ENCODE measurements around the gene PRRC2A. TPM values are rescaled to one million over a fixed set of nuclear protein-coding genes. Genes with fewer than 3 reads are reported as not detected.

The PRRC2A gene
- total RNA-seq, 3 donors from 2014 or later: 109 to 151 (median 120) TPM

DNA sequence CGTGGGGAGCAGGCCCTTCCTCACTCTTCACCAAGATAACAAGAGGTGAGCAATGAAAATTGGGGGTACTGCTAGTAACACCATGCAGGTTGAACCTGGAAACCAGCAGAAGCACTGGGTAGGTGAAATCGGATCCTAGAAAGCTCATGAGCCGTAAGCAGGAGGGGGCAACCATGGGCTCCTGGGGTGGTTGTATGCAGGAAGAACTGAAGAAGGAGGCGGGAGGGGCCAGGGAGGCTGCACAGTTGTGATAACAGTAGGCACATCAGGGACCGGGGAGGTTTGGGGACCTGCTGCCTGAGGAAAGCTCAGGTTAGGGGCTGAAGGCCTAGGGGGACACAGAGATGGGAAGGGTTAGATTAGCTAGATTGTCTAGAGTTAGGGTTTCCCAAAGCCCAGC, 66.0 kb downstream of the PRRC2A start:
- TF ChIP-seq, protein P1, sequence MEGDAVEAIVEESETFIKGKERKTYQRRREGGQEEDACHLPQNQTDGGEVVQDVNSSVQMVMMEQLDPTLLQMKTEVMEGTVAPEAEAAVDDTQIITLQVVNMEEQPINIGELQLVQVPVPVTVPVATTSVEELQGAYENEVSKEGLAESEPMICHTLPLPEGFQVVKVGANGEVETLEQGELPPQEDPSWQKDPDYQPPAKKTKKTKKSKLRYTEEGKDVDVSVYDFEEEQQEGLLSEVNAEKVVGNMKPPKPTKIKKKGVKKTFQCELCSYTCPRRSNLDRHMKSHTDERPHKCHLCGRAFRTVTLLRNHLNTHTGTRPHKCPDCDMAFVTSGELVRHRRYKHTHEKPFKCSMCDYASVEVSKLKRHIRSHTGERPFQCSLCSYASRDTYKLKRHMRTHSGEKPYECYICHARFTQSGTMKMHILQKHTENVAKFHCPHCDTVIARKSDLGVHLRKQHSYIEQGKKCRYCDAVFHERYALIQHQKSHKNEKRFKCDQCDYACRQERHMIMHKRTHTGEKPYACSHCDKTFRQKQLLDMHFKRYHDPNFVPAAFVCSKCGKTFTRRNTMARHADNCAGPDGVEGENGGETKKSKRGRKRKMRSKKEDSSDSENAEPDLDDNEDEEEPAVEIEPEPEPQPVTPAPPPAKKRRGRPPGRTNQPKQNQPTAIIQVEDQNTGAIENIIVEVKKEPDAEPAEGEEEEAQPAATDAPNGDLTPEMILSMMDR (IDR thresholded peaks at IDR 0.05): no peak
- no peaks in the 10 kb centered on the region for H3K9me3 ChIP-seq
- DNase-seq: no peak
- ATAC-seq: no peak
- peaks cover 9% of the 10 kb centered on the region for H3K36me3 ChIP-seq (ENCODE audit: low read depth)
- peaks cover 3% of the 10 kb centered on the region for H3K4me1 ChIP-seq (ENCODE audit: low read depth)
- H3K4me3 ChIP-seq: no peak overlapping the region
- intact Hi-C loops (cut with DNase I, micrococcal nuclease): loop anchor here in 1 of 2 donors (10.0 kb wide), 1 partner anchor 178 kb away; the partner anchor contains the start of gene NEU1

DNA sequence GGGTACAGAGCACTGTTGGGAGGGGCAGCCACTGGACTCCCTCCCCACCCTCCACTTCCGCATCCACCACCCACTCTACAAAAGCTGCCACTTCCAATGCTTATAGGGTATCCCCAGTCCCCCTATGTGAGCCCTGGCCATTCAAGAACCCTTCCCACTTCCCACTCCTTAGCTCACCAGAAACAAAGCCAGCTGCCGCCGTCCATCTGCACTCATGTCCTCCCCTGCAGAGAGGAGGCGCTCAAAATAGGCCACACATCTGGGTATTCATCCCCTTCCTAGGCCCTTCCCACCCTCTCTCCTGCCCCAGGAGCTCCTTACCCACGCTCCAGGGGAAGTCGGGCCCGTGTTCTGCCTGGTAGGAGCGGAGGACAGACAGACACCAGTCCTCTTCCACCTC, 66.8 kb downstream of the PRRC2A start:
- Histone ChIP-seq H3K4me1 (ENCODE audit: low read depth) (no peaks in the 10 kb centered on the region), H3K36me3 (ENCODE audit: low read depth) (peaks cover 13% of the 10 kb centered on the region), H3K4me3 (no peak overlapping the region), H3K9me3 (no peaks in the 10 kb centered on the region)
- TF ChIP-seq, protein P1 (IDR thresholded peaks at IDR 0.05): no peak
- intact Hi-C loops (cut with DNase I, micrococcal nuclease): loop anchor here in 1 of 2 donors (10.0 kb wide), 1 partner anchor 177 kb away; the partner anchor contains the start of gene NEU1
- ATAC-seq: no peak
- no peak for DNase-seq

Small RNAs within 50 kb of the gene (microRNA-seq; reads per million reads assigned to microRNA genes)
- not detected for gene MIR6832

Other genes with a start within 250 kb of the PRRC2A start
- gene MICA, start 217.1 kb upstream of the PRRC2A start, total RNA-seq: 10 to 100 TPM; 18.1 to 24.2 (median 20.7) TPM
- gene MICB, start 122.6 kb upstream of the PRRC2A start, total RNA-seq: 1 to 10 TPM; 1.3 to 4.1 (median 2.9) TPM
- not detected for gene MCCD1, start 91.8 kb upstream of the PRRC2A start, total RNA-seq
- gene DDX39B, start 78.7 kb upstream of the PRRC2A start, total RNA-seq: 100 to 1,000 TPM; 239 to 309 (median 295) TPM
- 1 to 10 TPM in 2 of 3 donors, under 1 TPM in 1; 0.55 to 4.5 (median 1.2) TPM for gene ATP6V1G2, start 74.1 kb upstream of the PRRC2A start, total RNA-seq
- gene NFKBIL1, start 73.1 kb upstream of the PRRC2A start, total RNA-seq: 10 to 100 TPM; 15.8 to 27.8 (median 18.3) TPM
- under 1 TPM in 2 of 3 donors, not detected in 1; 0.20 to 0.22 TPM for gene LTA, start 48.4 kb upstream of the PRRC2A start, total RNA-seq
- gene TNF, start 45.1 kb upstream of the PRRC2A start, total RNA-seq: 1 to 10 TPM in 2 of 3 donors, under 1 TPM in 1; 0.41 to 1.7 (median 1.1) TPM
- gene LTB, start 38.3 kb upstream of the PRRC2A start, total RNA-seq: 1 to 10 TPM; 2.1 to 3.4 (median 2.2) TPM
- gene LST1, start 34.4 kb upstream of the PRRC2A start, total RNA-seq: 10 to 100 TPM in 1 of 3 donors, 1 to 10 TPM in 2; 3.9 to 11.3 (median 6.6) TPM
- gene NCR3, start 27.7 kb upstream of the PRRC2A start, total RNA-seq: under 1 TPM in 1 of 3 donors, not detected in 2; 0.46 TPM
- 10 to 100 TPM in 2 of 3 donors, 1 to 10 TPM in 1; 6.1 to 28.4 (median 17.3) TPM for gene AIF1, start 5.5 kb upstream of the PRRC2A start, total RNA-seq
- 100 to 1,000 TPM; 282 to 298 (median 293) TPM for gene BAG6, start 31.9 kb downstream of the PRRC2A start, total RNA-seq
- gene APOM, start 35.2 kb downstream of the PRRC2A start, total RNA-seq: 1 to 10 TPM; 2.2 to 2.7 (median 2.4) TPM
- 10 to 100 TPM; 28.5 to 33.0 (median 32.3) TPM for gene C6orf47, start 40.1 kb downstream of the PRRC2A start, total RNA-seq
- gene GPANK1, start 44.3 kb downstream of the PRRC2A start, total RNA-seq: 10 to 100 TPM; 13.4 to 17.7 (median 17.4) TPM
- 100 to 1,000 TPM; 125 to 147 (median 134) TPM for gene CSNK2B, start 45.4 kb downstream of the PRRC2A start, total RNA-seq
- 10 to 100 TPM; 13.1 to 17.2 (median 15.5) TPM for gene LY6G5B, start 49.3 kb downstream of the PRRC2A start, total RNA-seq
- gene LY6G5C, start 60.4 kb downstream of the PRRC2A start, total RNA-seq: 1 to 10 TPM; 1.7 to 4.2 (median 2.1) TPM
- gene ABHD16A, start 82.6 kb downstream of the PRRC2A start, total RNA-seq: 10 to 100 TPM; 55.3 to 69.4 (median 68.4) TPM
- not detected for gene LY6G6F, start 86.2 kb downstream of the PRRC2A start, total RNA-seq
- gene LY6G6D, start 94.6 kb downstream of the PRRC2A start, total RNA-seq: 1 to 10 TPM in 1 of 3 donors, under 1 TPM in 1, not detected in 1; 0.90 to 6.1 TPM
- gene LY6G6C, start 101.0 kb downstream of the PRRC2A start, total RNA-seq: under 1 TPM in 1 of 3 donors, not detected in 2; 0.32 TPM
- 1 to 10 TPM in 1 of 3 donors, under 1 TPM in 2; 0.48 to 1.4 (median 0.57) TPM for gene MPIG6B, start 102.7 kb downstream of the PRRC2A start, total RNA-seq
- 100 to 1,000 TPM in 1 of 3 donors, 10 to 100 TPM in 2; 56.1 to 152 (median 99.5) TPM for gene DDAH2, start 108.6 kb downstream of the PRRC2A start, total RNA-seq
- gene CLIC1, start 115.8 kb downstream of the PRRC2A start, total RNA-seq: 100 to 1,000 TPM; 269 to 555 (median 441) TPM
- gene MSH5, start 119.3 kb downstream of the PRRC2A start, total RNA-seq: 10 to 100 TPM; 14.1 to 29.9 (median 29.7) TPM
- 1 to 10 TPM; 2.5 to 9.6 (median 4.3) TPM for gene SAPCD1, start 141.9 kb downstream of the PRRC2A start, total RNA-seq
- gene VWA7, start 156.6 kb downstream of the PRRC2A start, total RNA-seq: 1 to 10 TPM; 5.9 to 8.2 (median 6.9) TPM
- 10 to 100 TPM; 41.7 to 65.8 (median 45.0) TPM for gene VARS1, start 175.0 kb downstream of the PRRC2A start, total RNA-seq
- gene LSM2, start 186.3 kb downstream of the PRRC2A start, total RNA-seq: 10 to 100 TPM; 21.7 to 35.5 (median 33.8) TPM
- gene HSPA1L, start 194.6 kb downstream of the PRRC2A start, total RNA-seq: 1 to 10 TPM; 1.2 to 3.4 (median 1.3) TPM
- 100 to 1,000 TPM in 2 of 3 donors, 10 to 100 TPM in 1; 73.6 to 274 (median 107) TPM for gene HSPA1A, start 194.8 kb downstream of the PRRC2A start, total RNA-seq
- gene HSPA1B, start 207.0 kb downstream of the PRRC2A start, total RNA-seq: 100 to 1,000 TPM; 172 to 254 (median 200) TPM
- 10 to 100 TPM; 44.0 to 65.7 (median 45.0) TPM for gene NEU1, start 242.1 kb downstream of the PRRC2A start, total RNA-seq